Large intestine (tissue), 3 donors: ENCODE results near the gene BTG1. TPM values are rescaled to one million over a fixed set of nuclear protein-coding genes. Genes with fewer than 3 reads are reported as not detected.
"Not testable (repeated sequence)": the region's sequence is repeated elsewhere in the genome, so short reads cannot be mapped to it uniquely, and the experiment has no call there.

Experiments used
- DNase-seq, 2 donors: peaks; one replicate each; pipeline versions ENCODE4 v3.0.0 to v3.0.0-alpha.2; 2013
- H3K27ac ChIP-seq: one replicate; pipeline ENCODE4 v1.5.1; 2013; ENCODE audit warnings: low read length
- H3K27me3 ChIP-seq: 2 replicates; pipeline ENCODE4 v1.6.1; 2013; ENCODE audit warnings: low read length; ENCODE audit not compliant: control insufficient read depth, insufficient read depth
- H3K36me3 ChIP-seq: 2 replicates; pipeline ENCODE4 v1.6.1; 2013; ENCODE audit warnings: low read length; ENCODE audit not compliant: control insufficient read depth, insufficient read depth
- H3K4me1 ChIP-seq: one replicate; pipeline ENCODE4 v1.6.1; 2013; ENCODE audit warnings: low read length; ENCODE audit not compliant: control insufficient read depth, insufficient read depth
- H3K4me3 ChIP-seq: one replicate; pipeline ENCODE4 v1.5.1; 2013; ENCODE audit warnings: low read length
- H3K9me3 ChIP-seq: one replicate; pipeline ENCODE4 v1.6.1; 2013; ENCODE audit warnings: mild to moderate bottlenecking, low read depth, low read length, moderate library complexity; ENCODE audit not compliant: control insufficient read depth
- WGBS: methylation state at CpG from one replicate; pipeline ENCODE4 v1.1.5; 2013; ENCODE audit warnings: low lambda C conversion rate; ENCODE audit not compliant: insufficient coverage; 5-methylcytosine and 5-hydroxymethylcytosine counted together
- polyA plus RNA-seq: library from polyadenylated mRNA; unstranded; fragments of 120-200 nt; gene quantifications from one replicate; pipeline ENCODE4 v1.2.1, GENCODE V29; 2013

The BTG1 gene
- polyA plus RNA-seq, 1 donor: 58.0 TPM

DNA sequence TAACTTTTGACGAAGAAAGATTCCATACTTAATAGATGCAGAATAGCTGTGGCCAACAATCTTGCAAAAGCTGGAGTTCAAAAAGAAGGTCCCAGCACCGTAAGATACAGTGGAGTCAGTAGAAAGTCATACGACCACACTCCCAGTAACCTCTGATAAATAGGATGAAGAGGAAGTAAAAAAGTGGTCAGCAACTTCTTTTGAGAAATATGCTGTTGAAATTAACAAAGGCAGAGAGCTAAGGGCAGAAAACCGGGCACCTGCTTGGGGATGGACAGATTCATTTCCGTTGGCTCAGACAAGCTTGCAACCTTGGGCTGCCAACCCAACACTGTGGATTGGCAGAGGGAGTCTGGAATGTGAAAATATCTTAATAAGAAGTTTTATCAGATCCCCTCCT lies 40.0 kb downstream of the BTG1 start:
- H3K4me1 ChIP-seq: no peaks in the 10 kb centered on the region
- WGBS: no CpG with 5 or more reads among the region's 5 CpGs
- H3K36me3 ChIP-seq: no peaks in the 10 kb centered on the region
- no peak overlapping the region for H3K27ac ChIP-seq
- H3K27me3 ChIP-seq: no peaks in the 10 kb centered on the region
- H3K9me3 ChIP-seq: no peaks in the 10 kb centered on the region
- no peak overlapping the region for H3K4me3 ChIP-seq
- DNase-seq: no peak

DNA sequence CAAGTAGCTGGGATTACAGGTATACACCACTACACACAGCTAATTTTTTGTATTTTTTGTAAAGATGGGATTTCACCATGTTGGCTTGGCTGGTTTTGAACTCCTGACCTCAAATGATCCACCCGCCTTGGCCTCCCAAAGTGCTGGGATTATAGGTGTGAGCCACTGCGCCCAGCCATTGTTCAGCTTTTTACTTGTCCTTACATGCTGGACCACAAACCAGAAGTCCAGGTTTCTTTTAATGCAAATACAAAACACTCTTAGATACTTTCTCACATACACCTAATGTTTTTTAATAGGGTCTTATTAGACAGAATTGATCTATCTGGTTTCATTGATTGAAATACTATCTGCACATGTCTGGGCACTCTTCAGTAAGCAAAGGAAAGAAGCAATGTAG lies 40.5 kb downstream of the BTG1 start:
- Histone ChIP-seq H3K27ac (no peak overlapping the region), H3K36me3 (no peaks in the 10 kb centered on the region), H3K9me3 (no peaks in the 10 kb centered on the region), H3K27me3 (no peaks in the 10 kb centered on the region), H3K4me3 (no peak overlapping the region), H3K4me1 (no peaks in the 10 kb centered on the region)
- no peak for DNase-seq
- no CpG with 5 or more reads among the region's 2 CpGs for WGBS

DNA sequence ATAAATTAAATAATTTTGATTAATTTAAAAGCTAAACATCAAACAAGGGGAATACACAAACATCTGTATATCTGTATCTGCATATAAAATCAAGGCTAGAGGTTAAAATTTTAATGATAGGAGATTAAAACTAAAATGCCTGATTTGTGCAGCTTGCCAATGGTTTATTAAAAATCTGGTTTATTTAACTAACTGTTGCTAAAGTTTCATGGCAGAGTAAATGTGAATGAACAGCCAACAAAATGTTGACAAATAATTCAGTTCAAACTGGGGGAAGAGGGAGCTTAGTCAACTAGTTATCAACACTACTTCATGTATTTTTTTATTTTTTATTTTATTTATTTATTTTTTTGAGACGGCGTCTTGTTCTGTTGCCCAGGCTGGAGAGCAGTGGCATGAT lies 43.0 kb downstream of the BTG1 start:
- H3K4me1 ChIP-seq: peaks cover 4% of the 10 kb centered on the region
- no peak overlapping the region for H3K27ac ChIP-seq
- no peaks in the 10 kb centered on the region for H3K27me3 ChIP-seq
- no peaks in the 10 kb centered on the region for H3K36me3 ChIP-seq
- H3K4me3 ChIP-seq: no peak overlapping the region
- no CpG with 5 or more reads among the region's 2 CpGs for WGBS
- no peaks in the 10 kb centered on the region for H3K9me3 ChIP-seq
- no peak for DNase-seq

DNA sequence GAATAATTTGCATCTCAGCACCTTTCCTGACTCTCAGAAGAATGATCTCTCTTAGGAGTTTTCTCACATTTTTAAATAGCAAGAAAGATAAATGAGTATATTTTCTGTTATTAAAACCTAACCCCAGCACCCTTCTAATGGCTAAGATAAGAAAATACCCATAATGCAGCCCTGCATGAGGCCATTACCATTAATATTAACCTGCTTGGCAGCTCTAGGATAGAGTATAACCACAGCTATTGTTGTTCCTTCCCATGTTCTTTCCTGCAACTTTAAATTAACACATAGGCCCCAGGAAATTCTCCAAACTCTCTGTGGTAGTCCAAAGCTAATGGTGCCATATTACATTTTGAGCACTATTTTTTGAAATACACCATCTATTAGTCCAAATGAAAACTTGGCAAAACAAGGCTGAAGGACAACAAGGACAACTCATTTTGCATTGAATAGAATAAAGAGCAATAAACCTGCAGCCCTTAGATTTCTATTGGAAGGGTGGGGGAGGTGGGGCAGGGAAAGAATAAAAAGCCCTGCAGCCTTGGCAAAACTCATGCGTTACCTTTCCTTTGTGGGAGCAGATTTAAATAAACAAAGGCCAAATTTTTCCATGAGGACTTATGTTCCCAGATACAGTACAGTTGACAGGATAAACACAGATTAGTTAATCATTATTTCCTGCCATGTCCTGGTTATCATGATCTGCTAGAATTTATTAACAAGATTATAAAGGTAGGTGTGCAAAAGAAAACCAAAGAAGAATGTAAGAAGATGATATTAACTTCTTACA lies 46.9 kb downstream of the BTG1 start:
- Histone ChIP-seq H3K4me1 (peaks cover 4% of the 10 kb centered on the region), H3K4me3 (no peak overlapping the region), H3K9me3 (no peaks in the 10 kb centered on the region), H3K36me3 (no peaks in the 10 kb centered on the region), H3K27ac (no peak overlapping the region), H3K27me3 (no peaks in the 10 kb centered on the region)
- WGBS: no CpG with 5 or more reads among the region's 1 CpG
- DNase-seq: no peak

DNA sequence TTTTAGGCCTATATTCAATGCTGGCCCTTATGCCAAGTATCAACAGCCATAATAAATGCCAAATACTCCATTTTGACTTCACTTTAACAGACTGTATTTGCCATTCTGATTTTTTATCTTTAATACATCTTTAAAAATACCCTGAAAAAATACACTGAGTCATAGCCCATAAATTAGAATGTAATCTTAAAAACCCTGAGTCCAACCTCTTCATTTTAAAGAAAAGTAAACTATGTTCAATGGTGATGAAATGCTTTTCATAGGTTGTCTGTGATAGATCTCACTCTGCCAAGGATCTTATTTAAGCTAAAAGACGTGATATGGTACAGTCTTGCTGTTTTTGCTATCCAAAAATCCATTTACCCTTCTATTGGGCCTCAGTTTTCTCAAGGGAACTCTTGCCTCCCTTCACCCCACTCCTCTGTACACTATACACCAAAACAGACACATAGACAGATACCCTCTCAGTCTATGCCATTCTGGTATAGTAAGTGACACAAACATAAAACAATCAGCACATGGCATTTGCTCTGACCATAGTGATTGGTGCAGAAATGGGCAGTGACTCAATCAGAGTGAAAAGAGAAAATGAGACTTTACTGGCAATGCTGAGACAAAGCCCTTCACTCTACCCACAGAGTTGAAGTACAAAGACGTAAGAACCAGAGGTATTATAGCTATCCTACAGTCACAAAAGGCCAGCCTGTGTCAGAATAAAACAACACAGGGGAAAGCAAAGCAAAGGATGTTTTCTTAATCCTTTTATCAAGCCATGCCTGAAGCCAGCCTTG lies 49.1 kb downstream of the BTG1 start:
- no CpG with 5 or more reads among the region's 2 CpGs for WGBS
- Histone ChIP-seq H3K4me3 (no peak overlapping the region), H3K36me3 (no peaks in the 10 kb centered on the region)

DNA sequence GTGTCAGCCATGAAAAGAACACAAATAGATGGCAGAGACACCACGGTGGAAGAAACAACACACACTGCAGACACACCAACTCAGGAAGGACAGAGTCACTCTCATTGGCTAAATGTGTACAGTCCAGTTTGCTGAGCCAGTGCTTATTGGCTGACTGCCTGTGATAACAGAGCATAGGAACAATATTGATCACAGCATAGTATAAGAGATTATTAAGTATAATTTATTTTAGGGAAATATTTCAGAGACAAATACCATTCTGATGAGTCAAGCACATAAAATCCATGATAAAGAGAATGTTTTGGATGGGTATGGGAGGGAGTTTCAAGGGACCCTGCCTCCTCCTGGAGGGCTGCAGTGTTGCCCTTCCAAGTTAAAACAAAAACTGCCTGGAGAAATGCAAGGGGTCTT lies 50.9 kb downstream of the BTG1 start:
- Histone ChIP-seq H3K27ac (no peak overlapping the region), H3K9me3 (no peaks in the 10 kb centered on the region), H3K4me3 (no peak overlapping the region), H3K36me3 (no peaks in the 10 kb centered on the region), H3K4me1 (peaks cover 4% of the 10 kb centered on the region), H3K27me3 (no peaks in the 10 kb centered on the region)
- no CpG with 5 or more reads among the region's 1 CpG for WGBS
- DNase-seq: no peak

More for the DNA sequence above, 49.1 kb downstream of the BTG1 start:
- H3K27me3 ChIP-seq: no peaks in the 10 kb centered on the region
- no peak overlapping the region for H3K27ac ChIP-seq
- no peak for DNase-seq
- H3K4me1 ChIP-seq: peaks cover 4% of the 10 kb centered on the region
- no peaks in the 10 kb centered on the region for H3K9me3 ChIP-seq

DNA sequence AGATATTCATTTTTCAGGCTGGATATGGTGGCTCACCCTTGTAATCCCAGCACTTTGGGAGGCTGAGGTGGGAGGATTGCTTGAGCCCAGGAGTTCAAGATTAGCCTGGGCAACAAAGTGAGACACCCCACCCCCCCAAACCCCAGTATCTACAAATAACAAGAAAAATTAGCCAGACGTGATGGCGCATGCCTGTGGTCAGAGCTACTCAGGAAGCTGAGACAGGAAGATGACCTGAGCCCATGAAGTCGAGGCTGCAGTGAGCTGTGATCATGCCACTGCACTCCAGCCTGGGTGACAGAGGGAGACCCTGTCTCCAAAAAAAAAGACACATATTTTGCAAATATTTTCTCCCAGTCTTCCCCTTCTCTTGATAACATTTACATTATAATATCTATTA lies 51.3 kb downstream of the BTG1 start:
- not testable (repeated sequence) for H3K4me3 ChIP-seq, H3K36me3 ChIP-seq, H3K27ac ChIP-seq, H3K4me1 ChIP-seq, H3K27me3 ChIP-seq, H3K9me3 ChIP-seq, DNase-seq
- WGBS: no CpG with 5 or more reads among the region's 3 CpGs
